GM21367 (cell line): ENCODE measurements around the gene ABCC1.

Source experiments
- ATAC-seq: cut with Tn5 transposase; IDR thresholded peaks from one replicate; pipeline ENCODE4 v1.9.1; 2021; ENCODE audit not compliant: unreplicated experiment

The ABCC1 gene

DNA sequence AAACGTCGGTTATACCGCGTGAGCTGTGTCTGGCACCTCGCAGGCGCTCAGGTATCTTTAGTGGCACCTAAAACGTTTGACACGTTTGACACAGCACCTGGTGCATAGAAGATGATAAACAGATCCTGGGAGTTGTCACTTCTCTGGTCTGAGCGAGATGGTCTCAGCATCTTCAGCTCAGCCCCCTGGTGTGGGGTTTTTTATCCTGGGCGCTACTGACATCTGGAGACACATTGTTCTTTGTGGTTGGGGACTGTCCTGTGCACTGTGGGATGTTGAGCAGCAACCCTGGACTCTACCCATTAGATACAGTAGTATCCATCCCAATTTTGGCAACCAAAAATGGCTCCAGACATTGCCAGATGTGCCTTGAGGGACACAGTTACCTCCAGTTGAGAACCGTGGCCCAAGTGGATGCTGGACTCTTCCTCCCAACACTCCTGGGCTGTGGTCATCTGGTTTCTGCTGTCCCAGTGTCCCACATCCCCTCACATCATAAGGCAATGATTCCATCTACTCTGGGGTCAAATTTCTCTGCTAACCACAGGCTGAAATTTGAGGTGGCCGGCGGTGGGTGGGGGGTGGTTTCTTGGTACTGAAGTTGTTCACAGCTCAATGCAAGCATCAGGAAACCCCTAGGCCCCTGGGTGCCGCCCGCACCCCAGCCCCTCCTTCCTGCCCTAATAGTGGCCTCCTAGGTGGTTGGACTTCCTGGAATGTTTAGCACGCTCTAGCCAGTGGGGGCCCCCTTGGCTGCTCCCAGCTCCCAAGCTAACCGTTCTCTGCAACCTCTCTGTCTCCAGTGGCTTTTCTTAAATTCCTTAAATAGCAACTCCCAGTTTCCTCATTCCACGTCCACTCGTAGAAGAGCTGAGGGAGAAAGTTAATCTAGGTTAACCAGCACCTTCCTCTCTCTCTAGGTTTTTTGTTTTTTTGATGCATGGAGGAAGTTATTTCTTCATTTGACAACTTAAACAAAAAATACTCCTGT is 124.8 kb downstream of the ABCC1 start:
- no peak for ATAC-seq

GRCh38 chr16:16075488-16076422 is 126.3 kb downstream of the ABCC1 start:
- no peak for ATAC-seq

DNA sequence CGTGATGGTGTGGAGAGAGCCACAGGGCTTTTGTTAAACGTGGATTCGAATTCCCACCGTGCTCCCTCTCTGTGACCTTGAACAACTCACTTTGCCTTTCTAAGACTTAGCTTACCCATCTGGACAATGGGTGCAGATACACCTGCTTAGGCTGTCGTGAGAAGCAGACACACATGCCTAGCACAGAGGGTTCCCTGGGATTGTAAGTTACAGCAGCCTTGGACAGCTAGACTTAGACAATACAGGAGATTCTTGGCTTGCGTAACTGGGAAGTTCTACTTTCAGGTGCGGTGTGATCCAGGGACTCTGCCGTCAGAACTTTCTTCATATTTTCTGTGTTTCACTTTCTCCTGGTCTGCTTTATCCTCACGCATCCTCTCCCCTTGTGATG is 127.0 kb downstream of the ABCC1 start:
- no peak for ATAC-seq

DNA sequence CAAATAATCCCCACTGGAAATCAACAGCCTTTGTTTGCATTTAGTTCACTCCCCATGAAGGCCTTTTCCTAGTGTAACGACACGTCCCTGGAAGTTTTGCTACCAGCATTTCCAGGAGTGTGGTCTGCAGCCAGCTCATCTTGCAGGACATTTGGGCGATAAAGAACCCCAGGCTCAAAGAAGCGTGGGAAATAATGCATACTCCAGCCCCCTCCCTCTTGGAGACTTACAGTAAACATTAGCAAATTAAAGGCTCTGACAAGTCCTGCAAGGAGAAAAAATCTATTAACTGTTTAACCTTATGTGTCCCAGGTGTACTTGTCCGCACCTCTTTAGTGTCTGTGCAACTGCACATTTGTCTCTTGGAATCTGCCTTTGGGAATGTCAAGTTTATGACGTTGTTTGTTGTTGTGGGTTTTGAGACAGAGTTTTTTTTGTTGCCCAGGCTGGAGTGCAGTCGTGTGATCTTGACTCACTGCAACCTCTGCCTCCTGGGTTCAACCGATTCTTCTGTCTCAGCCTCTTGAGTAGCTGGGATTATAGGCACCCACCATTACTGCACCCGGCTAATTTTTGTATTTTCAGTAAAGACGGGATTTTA is 131.1 kb downstream of the ABCC1 start:
- no peak for ATAC-seq

- no peak for ATAC-seq
Measured at GRCh38 chr16:16081141-16081540, 131.7 kb downstream of the ABCC1 start.

- ATAC-seq, result no peak
Measured at GRCh38 chr16:16082255-16082654, 132.8 kb downstream of the ABCC1 start.

GRCh38 chr16:16083421-16084156 is 134.2 kb downstream of the ABCC1 start:
- ATAC-seq, result no peak

- ATAC-seq, result no peak
Measured at GRCh38 chr16:16084874-16085273, 135.5 kb downstream of the ABCC1 start.

DNA sequence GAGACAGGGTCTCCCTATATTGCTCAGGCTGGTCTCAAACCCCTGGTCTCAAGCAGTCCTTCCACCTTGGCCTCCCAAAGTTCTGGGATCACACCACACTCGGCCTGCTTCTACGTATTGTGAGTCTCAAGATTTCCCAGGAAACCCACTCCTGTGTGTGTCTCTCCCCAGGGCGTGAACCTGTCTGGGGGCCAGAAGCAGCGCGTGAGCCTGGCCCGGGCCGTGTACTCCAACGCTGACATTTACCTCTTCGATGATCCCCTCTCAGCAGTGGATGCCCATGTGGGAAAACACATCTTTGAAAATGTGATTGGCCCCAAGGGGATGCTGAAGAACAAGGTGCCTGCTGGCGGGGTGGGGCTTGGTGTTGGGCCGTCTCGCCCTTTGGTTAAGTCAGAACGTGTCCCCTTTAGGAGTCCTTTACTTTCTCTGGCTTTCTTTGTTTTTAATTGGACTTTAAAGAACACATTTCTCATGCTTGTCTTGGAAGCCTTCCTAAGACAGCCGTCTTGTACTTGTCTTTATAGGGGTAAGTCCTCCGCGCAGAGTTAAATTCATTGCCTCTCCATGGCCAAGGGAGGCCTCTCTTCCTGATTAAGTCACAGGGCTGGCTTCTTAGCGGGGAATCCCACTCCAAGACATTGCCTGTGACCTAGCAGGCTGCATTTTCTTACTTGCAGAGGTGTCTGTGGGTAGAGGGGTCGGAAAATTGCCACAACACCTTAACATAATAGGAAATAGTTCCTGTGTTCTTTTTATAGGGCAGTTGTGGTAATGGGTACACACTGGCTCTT is 137.4 kb downstream of the ABCC1 start:
- no peak for ATAC-seq

DNA sequence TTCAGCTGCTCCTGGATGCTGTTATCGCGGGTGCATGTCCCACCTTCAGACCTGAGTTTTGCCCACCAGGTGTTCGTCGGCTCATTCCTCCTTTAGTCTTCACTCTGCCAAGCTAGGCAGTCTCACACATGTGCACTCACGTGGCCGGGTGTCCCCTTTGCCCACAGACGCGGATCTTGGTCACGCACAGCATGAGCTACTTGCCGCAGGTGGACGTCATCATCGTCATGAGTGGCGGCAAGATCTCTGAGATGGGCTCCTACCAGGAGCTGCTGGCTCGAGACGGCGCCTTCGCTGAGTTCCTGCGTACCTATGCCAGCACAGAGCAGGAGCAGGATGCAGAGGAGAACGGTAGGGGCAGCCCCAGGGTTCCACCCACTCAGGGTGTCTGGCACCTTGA is 140.8 kb downstream of the ABCC1 start:
- ATAC-seq, result no peak

- no peak for ATAC-seq
Measured at GRCh38 chr16:16092925-16093627, 143.7 kb downstream of the ABCC1 start.

DNA sequence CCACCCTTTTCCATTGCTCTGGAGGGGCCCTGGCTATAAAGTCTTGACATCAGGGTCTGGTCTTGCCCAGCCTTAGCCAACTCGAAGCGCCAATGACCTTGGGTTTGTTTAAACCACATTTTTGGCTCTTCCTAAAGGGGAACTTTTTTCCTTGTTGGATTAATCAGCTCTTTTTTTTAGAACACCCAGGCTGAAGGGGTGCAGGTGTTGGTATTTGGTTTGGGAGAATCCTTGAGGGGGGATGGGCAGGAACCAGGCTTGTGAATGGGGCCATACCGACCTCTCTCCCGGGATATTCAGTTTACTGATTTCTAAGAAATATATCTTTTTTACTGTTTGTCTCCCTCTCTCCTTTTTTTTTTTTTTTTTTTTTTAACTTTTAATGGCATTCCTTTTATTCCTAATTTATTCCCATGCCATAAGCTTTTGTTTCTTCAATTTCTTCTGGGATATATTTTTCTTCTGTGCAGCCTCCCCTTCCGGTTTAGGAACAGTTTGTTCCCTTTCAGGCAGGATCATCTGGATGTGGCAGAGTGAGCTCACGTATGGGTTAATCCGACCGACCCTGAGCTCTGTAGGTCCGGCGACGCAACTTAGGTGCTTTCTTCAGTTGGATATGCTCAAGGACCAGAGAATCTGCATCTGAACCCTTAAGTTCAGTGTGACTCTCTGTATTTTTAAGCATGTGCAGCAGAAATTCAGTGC is 144.4 kb downstream of the ABCC1 start:
- no peak for ATAC-seq

- ATAC-seq, result no peak
Measured at GRCh38 chr16:16095646-16096045, 146.2 kb downstream of the ABCC1 start.

DNA sequence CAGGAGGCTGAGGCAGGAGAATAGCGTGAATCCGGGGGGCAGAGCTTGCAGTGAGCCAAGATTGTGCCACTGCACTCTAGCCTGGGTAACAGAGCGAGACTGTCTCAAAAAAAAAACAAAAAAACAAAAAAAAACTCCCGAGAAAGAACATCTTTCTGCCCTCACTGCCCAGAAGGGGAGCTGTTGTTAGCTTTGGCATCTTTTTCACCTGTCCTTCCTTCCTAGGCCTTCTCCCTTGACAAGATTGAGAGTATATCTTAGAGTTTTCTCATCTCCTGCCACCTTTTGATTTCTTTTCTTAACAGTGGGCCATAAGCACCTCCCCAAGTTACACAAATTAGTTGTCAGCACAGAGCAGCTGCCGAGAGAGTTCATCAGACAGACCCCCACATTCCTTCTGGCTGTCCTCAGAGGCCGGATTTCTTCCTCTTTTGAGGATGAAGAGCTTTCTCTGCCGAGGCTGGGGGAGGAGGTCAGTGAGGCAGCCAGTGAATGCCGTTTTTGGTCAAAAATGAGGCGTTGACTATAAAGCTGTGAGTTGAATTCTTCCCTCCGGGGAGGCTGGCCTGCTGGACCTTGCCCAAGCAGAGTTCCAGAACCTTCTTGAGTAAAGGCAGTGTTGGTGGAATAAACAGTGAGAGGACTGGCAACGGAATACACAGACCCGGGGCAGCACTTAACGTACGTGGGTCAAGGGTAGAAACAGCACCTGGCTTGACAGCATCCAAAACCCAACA is 146.9 kb downstream of the ABCC1 start:
- no peak for ATAC-seq

DNA sequence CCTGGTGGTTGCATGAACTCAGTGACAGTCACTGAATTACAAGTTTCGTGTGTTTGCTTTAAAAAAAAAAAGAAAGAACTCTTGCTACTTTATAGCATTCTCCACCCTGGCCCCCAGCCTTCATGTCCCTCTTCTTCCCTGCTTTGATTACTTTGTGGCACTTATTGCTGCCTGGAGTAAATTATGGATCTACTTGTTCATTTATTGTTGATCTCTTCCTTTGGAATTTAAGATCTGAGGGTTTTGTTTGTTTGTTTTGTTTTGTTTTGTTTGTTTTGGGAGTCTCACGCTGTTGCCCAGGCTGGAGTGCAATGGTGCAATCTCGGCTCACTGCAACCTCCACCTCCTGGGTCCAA is 147.4 kb downstream of the ABCC1 start:
- no peak for ATAC-seq

DNA sequence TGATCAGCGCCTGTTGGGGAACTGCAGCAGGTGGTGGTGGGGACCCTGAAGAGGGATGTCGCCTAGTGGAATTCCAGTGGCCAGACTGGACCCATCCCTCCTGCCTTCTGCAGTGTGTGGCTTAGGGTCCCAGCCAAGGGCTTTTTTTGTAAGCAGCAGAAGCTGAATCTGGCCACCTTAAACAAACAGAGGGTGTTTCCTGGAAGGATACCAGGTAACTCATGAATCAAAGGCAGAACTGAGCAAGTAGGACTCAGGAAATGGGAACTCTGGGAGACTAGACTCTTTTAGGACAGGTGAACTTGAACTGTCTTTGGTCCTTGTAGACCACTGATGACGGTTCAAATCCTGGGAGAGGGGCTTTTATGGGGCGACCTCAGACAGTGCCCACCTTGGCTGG is 149.9 kb downstream of the ABCC1 start:
- no peak for ATAC-seq

- no peak for ATAC-seq
Measured at GRCh38 chr16:16100631-16101030, 151.2 kb downstream of the ABCC1 start.

DNA sequence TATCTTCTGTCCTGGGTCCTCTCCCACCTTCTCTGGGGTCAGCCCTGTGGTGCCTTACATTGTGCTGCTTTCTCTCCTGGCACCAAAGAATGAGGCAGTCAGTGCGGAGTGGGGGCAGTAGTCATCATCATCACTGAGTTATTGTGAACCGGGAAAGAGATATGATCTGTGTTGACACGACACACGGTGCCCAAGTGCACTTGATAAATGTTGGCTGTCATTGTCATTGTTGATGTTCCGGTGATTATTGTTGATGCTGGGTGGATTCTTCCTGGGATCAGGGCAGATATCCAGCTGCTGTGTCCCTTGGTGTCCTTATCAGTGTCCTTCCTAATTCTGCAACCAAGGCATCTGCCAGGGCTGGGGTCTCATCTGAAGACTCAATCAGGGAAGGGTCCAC is 152.2 kb downstream of the ABCC1 start:
- no peak for ATAC-seq
